Pons (tissue), 1 donor: Measurements from ENCODE around the gene NEK10.
A peak's percentile ranks its signal among the peaks of the same experiment; 100 is the strongest.
"Not testable (repeated sequence)": the region's sequence is repeated elsewhere in the genome, so short reads cannot be mapped to it uniquely, and the experiment has no call there.

Source experiments
- DNase-seq: peaks from one replicate; pipeline ENCODE4 v3.0.0-alpha.2; 2016; ENCODE audit warnings: low spot score

Gene NEK10

GRCh38 chr3:27368831-27369607 lies at the start of gene NEK10:
Gene NEK10 (minus strand): TSS chr3:27369383. CDS start chr3:27352882, 16,501 bp downstream.
- peak; percentile 71 for DNase-seq

- DNase-seq: no peak
These were observed 46.0 kb upstream of the NEK10 start for GRCh38 chr3:27415202-27415601.

- DNase-seq: no peak
These were observed 23.9 kb upstream of the NEK10 start for GRCh38 chr3:27392950-27393679.

GRCh38 chr3:27392414-27392813 lies 23.2 kb upstream of the NEK10 start:
- DNase-seq: not testable (repeated sequence)

GRCh38 chr3:27391796-27392195 lies 22.6 kb upstream of the NEK10 start:
- DNase-seq: no peak

- no peak for DNase-seq
These were observed 18.4 kb upstream of the NEK10 start for GRCh38 chr3:27387625-27388024.

- no peak for DNase-seq
These were observed 16.3 kb upstream of the NEK10 start for GRCh38 chr3:27385504-27385903.

GRCh38 chr3:27384191-27384590 lies 15.0 kb upstream of the NEK10 start:
- DNase-seq: no peak

GRCh38 chr3:27380433-27381357 lies 11.5 kb upstream of the NEK10 start:
- no peak for DNase-seq

GRCh38 chr3:27378331-27378730 lies 9.1 kb upstream of the NEK10 start:
- DNase-seq: no peak

- DNase-seq: no peak
These were observed 7.1 kb upstream of the NEK10 start for GRCh38 chr3:27376109-27376772.

- no peak for DNase-seq
These were observed 3.1 kb downstream of the NEK10 start for GRCh38 chr3:27366062-27366591.

- DNase-seq: no peak
These were observed 8.8 kb downstream of the NEK10 start for GRCh38 chr3:27360113-27361078.

- no peak for DNase-seq
These were observed 10.8 kb downstream of the NEK10 start for GRCh38 chr3:27358372-27358771.

GRCh38 chr3:27357665-27358258 lies 11.4 kb downstream of the NEK10 start:
- DNase-seq: peak; percentile 51

- no peak for DNase-seq
These were observed 12.2 kb downstream of the NEK10 start for GRCh38 chr3:27356976-27357375.

- DNase-seq: no peak
These were observed 14.5 kb downstream of the NEK10 start for GRCh38 chr3:27354588-27355203.

GRCh38 chr3:27354161-27354560 lies 15.0 kb downstream of the NEK10 start:
- no peak for DNase-seq

- no peak for DNase-seq
These were observed 16.0 kb downstream of the NEK10 start for GRCh38 chr3:27353221-27353620.
